B cell (primary cell): ENCODE results near the gene GULP1. TPM values are rescaled to one million over a fixed set of nuclear protein-coding genes. Genes with fewer than 3 reads are reported as not detected.

Experiments used
- ATAC-seq: fragments of 200-7000 bp; cut with Tn5 transposase; one replicate; pipeline ENCODE4 v1.10.0; 2021; ENCODE audit warnings: low read depth, mild to moderate bottlenecking, moderate number of reproducible peaks, moderate library complexity
- CTCF ChIA-PET: fragments of 350-600 bp; sonication (Branson Sonifier 250); formaldehyde crosslinking; loops from one replicate; lab custom pipeline; 2021; ENCODE audit warnings: antibody characterized with exemption, inconsistent platforms; lab: Charles Lee
- POLR2A ChIA-PET: fragments of 350-600 bp; sonication (Branson Sonifier 250); formaldehyde crosslinking; loops from one replicate; lab custom pipeline; 2021; ENCODE audit warnings: antibody characterized with exemption; lab: Charles Lee
- DNase-seq: peaks from one replicate; pipeline ENCODE4 v3.0.0; 2013
- H2AFZ ChIP-seq: 2 replicates; pipeline ENCODE4 v1.6.1; 2012; ENCODE audit warnings: mild to moderate bottlenecking, low read depth, low read length; ENCODE audit not compliant: insufficient read depth, poor library complexity, severe bottlenecking
- H3K27ac ChIP-seq, 2 donors: 1 replicate in 1 of 2; 2 replicates in 1 of 2; pipeline ENCODE4 v1.5.1; 2012 to 2013; ENCODE audit warnings: low read length in 2 of 2, mild to moderate bottlenecking in 2 of 2, moderate library complexity in 1 of 2
- H3K27me3 ChIP-seq, 4 experiments: fragments of 200-600 bp in 1 of 4; sonication (generic) in 1 of 4; replicated peaks in 1 of 4; 1 replicate in 2 of 4; 2 replicates in 2 of 4; pipeline versions ENCODE4 v1.6.1 to v1.7.0; 2013 to 2016; ENCODE audit warnings: low read length in 3 of 4, mild to moderate bottlenecking in 2 of 4, mixed read lengths in 1 of 4, moderate library complexity in 1 of 4; ENCODE audit not compliant: insufficient read depth in 4 of 4, control insufficient read depth in 3 of 4; ENCODE audit errors: control extremely low read depth in 1 of 4
- H3K36me3 ChIP-seq, 2 experiments: replicated peaks in 1 of 2; 1 replicate in 1 of 2; 2 replicates in 1 of 2; pipeline versions ENCODE4 v1.6.1 to v1.7.1; 2013; ENCODE audit warnings: low read length in 1 of 2; ENCODE audit not compliant: insufficient read depth in 2 of 2, control insufficient read depth in 1 of 2; ENCODE audit errors: control extremely low read depth in 1 of 2, extremely low read depth in 1 of 2
- H3K4me1 ChIP-seq, 2 donors: fragments of 200-600 bp in 1 of 2; sonication (generic) in 1 of 2; 1 replicate in 1 of 2; 2 replicates in 1 of 2; pipeline versions ENCODE4 v1.5.1 to v1.6.1; 2013 to 2017; ENCODE audit warnings: low read length in 2 of 2; ENCODE audit not compliant: control insufficient read depth in 2 of 2, insufficient read depth in 2 of 2
- H3K4me2 ChIP-seq: replicated peaks from 2 replicates; pipeline ENCODE3; 2012; ENCODE audit warnings: mild to moderate bottlenecking, low read depth, low read length; ENCODE audit not compliant: poor library complexity, severe bottlenecking
- H3K4me3 ChIP-seq, 5 experiments: fragments of 200-600 bp in 1 of 5; sonication (generic) in 1 of 5; 1 replicate in 3 of 5; 2 replicates in 2 of 5; pipeline versions ENCODE4 v1.5.1 to v1.7.0; 2011 to 2016; ENCODE audit warnings: low read length in 4 of 5, mild to moderate bottlenecking in 4 of 5, low read depth in 2 of 5, control low read depth in 1 of 5, moderate library complexity in 1 of 5; ENCODE audit not compliant: insufficient read depth in 1 of 5; ENCODE audit errors: control extremely low read depth in 1 of 5, extremely low read depth in 1 of 5
- H3K79me2 ChIP-seq: fragments of 200-600 bp; sonication (generic); one replicate; pipeline ENCODE4 v1.6.0; 2016; ENCODE audit warnings: low read length; ENCODE audit not compliant: control insufficient read depth, insufficient read depth
- H3K9ac ChIP-seq: fragments of 200-600 bp; sonication (generic); 2 replicates; pipeline ENCODE4 v1.6.1; 2017; ENCODE audit warnings: mild to moderate bottlenecking, low read length, moderate library complexity
- H3K9me3 ChIP-seq, 3 donors: one replicate each; pipeline versions ENCODE4 v1.6.1 to v1.7.1; 2013; ENCODE audit warnings: low read length in 2 of 3; ENCODE audit not compliant: control insufficient read depth in 2 of 3, insufficient read depth in 1 of 3; ENCODE audit errors: control extremely low read depth in 1 of 3
- H4K20me1 ChIP-seq: 2 replicates; pipeline ENCODE4 v1.6.0; 2012; ENCODE audit warnings: mild to moderate bottlenecking, low read length; ENCODE audit not compliant: insufficient read depth, control insufficient read depth, poor library complexity, severe bottlenecking
- H3K27ac Mint-ChIP-seq: one replicate; pipeline ENCODE4 v1.8.0; 2021; ENCODE audit warnings: mixed read lengths
- H3K27me3 Mint-ChIP-seq: one replicate; pipeline ENCODE4 v1.8.0; 2021; ENCODE audit warnings: mixed read lengths
- H3K4me1 Mint-ChIP-seq: one replicate; pipeline ENCODE4 v1.8.0; 2021; ENCODE audit warnings: mixed read lengths
- H3K4me3 Mint-ChIP-seq: one replicate; pipeline ENCODE4 v1.8.0; 2021; ENCODE audit warnings: mixed read lengths
- H3K9me3 Mint-ChIP-seq: one replicate; pipeline ENCODE4 v1.8.0; 2022; ENCODE audit warnings: mixed read lengths; ENCODE audit not compliant: insufficient read depth
- CTCF ChIP-seq: fragments of 200-600 bp; IDR thresholded peaks from one replicate; pipeline ENCODE4 v1.8.0; 2022; ENCODE audit warnings: antibody characterized with exemption, mild to moderate bottlenecking
- EZH2 ChIP-seq: IDR thresholded peaks from 2 replicates; pipeline ENCODE4 v1.6.1; 2012; ENCODE audit warnings: borderline replicate concordance, low read depth, mild to moderate bottlenecking, moderate library complexity, low read length; ENCODE audit not compliant: insufficient read depth, poor library complexity, severe bottlenecking
- WGBS: methylation state at CpG from one replicate; pipeline ENCODE4 v1.1.5; 2013; ENCODE audit warnings: missing lambda C conversion rate; ENCODE audit not compliant: insufficient coverage; 5-methylcytosine and 5-hydroxymethylcytosine counted together
- intact Hi-C: fragments of 100-400 bp; cut with micrococcal nuclease; formaldehyde crosslinking; loops from one replicate; pipeline ENCODE4 v1.10.0; 2022
- polyA plus RNA-seq: library from polyadenylated mRNA; depleted of rRNA; stranded (reverse); fragments of >200 nt; gene quantifications from 2 replicates; pipeline ENCODE4 v1.2.3, GENCODE V29; 2012
- total RNA-seq, 2 donors: library from RNA; stranded (reverse); fragments of 120-200 nt in 1 of 2; gene quantifications; 1 replicate in 1 of 2; 2 replicates in 1 of 2; pipeline versions ENCODE4 v1.2.3 to v1.2.4, GENCODE V29; 2013 to 2022

The GULP1 gene
- total and polyA plus RNA-seq, 2 donors (not counting 1 experiment from before 2014, with no cell fraction given), result not detected

- peaks cover 0 to 18% (median 0%) of the 10 kb centered on the region in 3 donors for H3K9me3 ChIP-seq
- WGBS, result 71% methylated on average over 6 of the region's 10 CpGs
- Mint-ChIP-seq H3K4me3 (no peak overlapping the region), H3K9me3 (peaks cover 2% of the 10 kb centered on the region), H3K27ac (no peak overlapping the region), H3K27me3 (peaks cover 28% of the 10 kb centered on the region), H3K4me1 (peaks cover 3% of the 10 kb centered on the region)
- H4K20me1 ChIP-seq, result no peaks in the 10 kb centered on the region
- TF ChIP-seq CTCF (no peak), EZH2 (no peak)
- ChIA-PET POLR2A (no interaction called here), CTCF (no interaction called here)
- no peak overlapping the region for H3K4me3 ChIP-seq
- peaks cover 0 to 16% (median 9%) of the 10 kb centered on the region in 4 experiments for H3K27me3 ChIP-seq
- H3K4me2 ChIP-seq, result no peak overlapping the region
- ATAC-seq (no peak), DNase-seq (no peak)
- H3K79me2 ChIP-seq, result no peaks in the 10 kb centered on the region
- no peak overlapping the region for H2AFZ ChIP-seq
- intact Hi-C loops, result no loop called here
- H3K27ac ChIP-seq, result no peak overlapping the region
- H3K36me3 ChIP-seq, result no peaks in the 10 kb centered on the region
- no peak overlapping the region for H3K9ac ChIP-seq
- H3K4me1 ChIP-seq, result no peaks in the 10 kb centered on the region
Observed at GRCh38 chr2:188293601-188294351, 2.1 kb downstream of the GULP1 start.

GRCh38 chr2:188294352-188294926, 2.8 kb downstream of the GULP1 start:
- no peak overlapping the region for H3K27ac ChIP-seq
- no peaks in the 10 kb centered on the region for H3K79me2 ChIP-seq
- ATAC-seq (no peak), DNase-seq (no peak)
- H3K4me3 ChIP-seq, result no peak overlapping the region
- no peaks in the 10 kb centered on the region for H3K36me3 ChIP-seq
- no peak overlapping the region for H3K4me3 Mint-ChIP-seq
- H3K9me3 ChIP-seq, result peaks cover 0 to 18% (median 0%) of the 10 kb centered on the region in 3 donors
- no CpG with 5 or more reads among the region's 1 CpG for WGBS
- no peak overlapping the region for H3K27ac Mint-ChIP-seq
- no peak overlapping the region for H2AFZ ChIP-seq
- intact Hi-C loops, result no loop called here
- no peaks in the 10 kb centered on the region for H3K4me1 ChIP-seq
- POLR2A ChIA-PET, result no interaction called here
- H3K9ac ChIP-seq, result no peak overlapping the region
- peaks cover 0 to 16% (median 9%) of the 10 kb centered on the region in 4 experiments for H3K27me3 ChIP-seq
- peaks cover 28% of the 10 kb centered on the region for H3K27me3 Mint-ChIP-seq
- H3K9me3 Mint-ChIP-seq, result peaks cover 4% of the 10 kb centered on the region
- no peak overlapping the region for H3K4me2 ChIP-seq
- TF ChIP-seq EZH2 (no peak), CTCF (no peak)
- no peaks in the 10 kb centered on the region for H4K20me1 ChIP-seq
- CTCF ChIA-PET, result no interaction called here
- peaks cover 3% of the 10 kb centered on the region for H3K4me1 Mint-ChIP-seq
